ENCODE measurements around the gene RPUSD2. TPM values are rescaled to one million over a fixed set of nuclear protein-coding genes. Genes with fewer than 3 reads are reported as not detected.

The RPUSD2 gene, protein sequence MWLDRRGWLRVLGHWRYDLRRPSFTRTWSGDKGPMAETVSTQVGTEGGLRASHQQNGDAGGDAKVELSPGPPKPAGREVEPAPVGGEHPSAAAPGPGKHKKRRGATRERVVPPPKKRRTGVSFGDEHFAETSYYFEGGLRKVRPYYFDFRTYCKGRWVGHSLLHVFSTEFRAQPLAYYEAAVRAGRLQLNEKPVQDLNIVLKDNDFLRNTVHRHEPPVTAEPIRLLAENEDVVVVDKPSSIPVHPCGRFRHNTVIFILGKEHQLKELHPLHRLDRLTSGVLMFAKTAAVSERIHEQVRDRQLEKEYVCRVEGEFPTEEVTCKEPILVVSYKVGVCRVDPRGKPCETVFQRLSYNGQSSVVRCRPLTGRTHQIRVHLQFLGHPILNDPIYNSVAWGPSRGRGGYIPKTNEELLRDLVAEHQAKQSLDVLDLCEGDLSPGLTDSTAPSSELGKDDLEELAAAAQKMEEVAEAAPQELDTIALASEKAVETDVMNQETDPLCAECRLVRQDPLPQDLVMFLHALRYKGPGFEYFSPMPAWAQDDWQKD
- total RNA-seq (10 to 100 TPM in 1 of 5 donors, 1 to 10 TPM in 2, not detected in 2; 7.0 to 12.1 (median 8.1) TPM), polyA plus RNA-seq (10 to 100 TPM in 1 of 3 donors, 1 to 10 TPM in 2; 5.6 to 11.9 (median 6.6) TPM)
- long read RNA-seq, donor 1: 0 reads
- long read RNA-seq, donor 2, transcript RPUSD2-201 (3 exons, 2,358 nt): major isoform, 6 of 7 reads
- long read RNA-seq, donor 2, partial matches to known transcripts: 0 of 7 reads
- long read RNA-seq, donor 2, other reads (novel, unspliced or antisense): 0 of 7 reads
- long read RNA-seq, donor 3, partial matches to known transcripts: 0 of 5 reads
- long read RNA-seq, donor 3, other reads (novel, unspliced or antisense): 0 of 5 reads
- long read RNA-seq, donor 4: 0 reads
- long read RNA-seq, donor 5, partial matches to known transcripts: 0 of 2 reads
- long read RNA-seq, donor 5, other reads (novel, unspliced or antisense): 0 of 2 reads
- long read RNA-seq, donor 6, transcript RPUSD2-203 (1 exons, 631 nt): major isoform, 7 of 12 reads
- long read RNA-seq, donor 6, partial matches to known transcripts: 0 of 12 reads
- long read RNA-seq, donor 6, other reads (novel, unspliced or antisense): 0 of 12 reads
- long read RNA-seq, donor 7, partial matches to known transcripts: 0 of 4 reads
- long read RNA-seq, donor 7, other reads (novel, unspliced or antisense): 0 of 4 reads
- long read RNA-seq, donor 8, partial matches to known transcripts: 0 of 3 reads
- long read RNA-seq, donor 8, other reads (novel, unspliced or antisense): 0 of 3 reads
- long read RNA-seq, donor 9, partial matches to known transcripts: 0 of 3 reads
- long read RNA-seq, donor 9, other reads (novel, unspliced or antisense): 0 of 3 reads
- long read RNA-seq, donor 10, partial matches to known transcripts: 0 of 1 reads
- long read RNA-seq, donor 10, other reads (novel, unspliced or antisense): 0 of 1 reads

DNA sequence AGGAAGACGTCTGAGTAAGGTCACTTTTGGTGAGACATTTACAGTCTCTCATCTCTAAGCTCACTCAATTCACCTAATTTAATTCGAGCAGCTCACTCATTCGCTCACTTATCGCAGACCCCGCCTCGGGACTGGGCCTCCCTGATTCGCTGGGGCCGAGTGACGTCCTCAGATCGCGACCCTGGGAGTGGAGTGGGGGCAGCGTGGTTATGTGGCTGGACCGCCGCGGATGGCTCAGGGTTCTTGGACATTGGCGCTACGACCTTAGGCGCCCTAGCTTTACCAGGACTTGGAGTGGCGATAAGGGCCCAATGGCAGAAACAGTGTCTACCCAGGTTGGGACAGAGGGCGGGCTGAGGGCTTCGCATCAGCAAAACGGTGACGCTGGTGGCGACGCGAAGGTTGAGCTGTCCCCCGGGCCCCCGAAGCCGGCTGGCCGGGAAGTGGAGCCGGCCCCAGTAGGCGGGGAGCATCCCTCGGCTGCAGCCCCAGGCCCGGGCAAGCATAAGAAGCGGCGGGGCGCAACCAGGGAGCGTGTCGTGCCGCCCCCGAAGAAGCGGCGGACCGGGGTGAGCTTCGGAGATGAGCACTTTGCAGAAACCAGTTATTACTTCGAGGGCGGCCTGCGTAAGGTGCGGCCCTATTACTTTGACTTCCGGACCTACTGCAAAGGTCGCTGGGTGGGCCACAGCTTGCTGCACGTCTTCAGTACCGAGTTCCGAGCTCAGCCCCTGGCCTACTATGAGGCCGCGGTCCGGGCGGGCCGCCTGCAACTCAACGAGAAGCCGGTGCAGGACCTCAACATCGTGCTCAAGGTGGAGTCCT is at the start of gene RPUSD2:
TSS of gene RPUSD2 (plus strand) at position 171 of the 825 bp plus-strand sequence. CDS start at position 210, 39 bp downstream.
- Histone ChIP-seq H3K36me3 (peaks cover 10 to 30% (median 29%) of the 10 kb centered on the region in 4 donors), H3K27me3 (no peaks in the 10 kb centered on the region), H3K27ac (peak within 1 kb of the TSS; percentile 83 to 90 (median 88)), H3K9me3 (no peaks in the 10 kb centered on the region), H3K4me1 (peaks cover 19 to 31% (median 26%) of the 10 kb centered on the region in 4 donors), H3K4me3 (peak within 1 kb of the TSS; percentile 83 to 100 (median 88))
- WGBS, 5 donors: 0 to 1% (median 0%) methylated on average over 48 to 62 of the region's 62 CpGs
- intact Hi-C loops (cut with DNase I; ENCODE audit: low total_unique reads): no loop called here
- DNase-seq: peak; percentile 94 to 97
- TF ChIP-seq EP300 (IDR thresholded peaks at IDR 0.05) (no peak), POLR2A (IDR thresholded peaks at IDR 0.05) (peak in 1 of 4 donors; percentile 45), POLR2AphosphoS5 (IDR thresholded peaks at IDR 0.05) (peak; percentile 84 to 97 (median 93))
- TF ChIP-seq, protein P1, sequence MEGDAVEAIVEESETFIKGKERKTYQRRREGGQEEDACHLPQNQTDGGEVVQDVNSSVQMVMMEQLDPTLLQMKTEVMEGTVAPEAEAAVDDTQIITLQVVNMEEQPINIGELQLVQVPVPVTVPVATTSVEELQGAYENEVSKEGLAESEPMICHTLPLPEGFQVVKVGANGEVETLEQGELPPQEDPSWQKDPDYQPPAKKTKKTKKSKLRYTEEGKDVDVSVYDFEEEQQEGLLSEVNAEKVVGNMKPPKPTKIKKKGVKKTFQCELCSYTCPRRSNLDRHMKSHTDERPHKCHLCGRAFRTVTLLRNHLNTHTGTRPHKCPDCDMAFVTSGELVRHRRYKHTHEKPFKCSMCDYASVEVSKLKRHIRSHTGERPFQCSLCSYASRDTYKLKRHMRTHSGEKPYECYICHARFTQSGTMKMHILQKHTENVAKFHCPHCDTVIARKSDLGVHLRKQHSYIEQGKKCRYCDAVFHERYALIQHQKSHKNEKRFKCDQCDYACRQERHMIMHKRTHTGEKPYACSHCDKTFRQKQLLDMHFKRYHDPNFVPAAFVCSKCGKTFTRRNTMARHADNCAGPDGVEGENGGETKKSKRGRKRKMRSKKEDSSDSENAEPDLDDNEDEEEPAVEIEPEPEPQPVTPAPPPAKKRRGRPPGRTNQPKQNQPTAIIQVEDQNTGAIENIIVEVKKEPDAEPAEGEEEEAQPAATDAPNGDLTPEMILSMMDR (IDR thresholded peaks at IDR 0.05): no peak

DNA sequence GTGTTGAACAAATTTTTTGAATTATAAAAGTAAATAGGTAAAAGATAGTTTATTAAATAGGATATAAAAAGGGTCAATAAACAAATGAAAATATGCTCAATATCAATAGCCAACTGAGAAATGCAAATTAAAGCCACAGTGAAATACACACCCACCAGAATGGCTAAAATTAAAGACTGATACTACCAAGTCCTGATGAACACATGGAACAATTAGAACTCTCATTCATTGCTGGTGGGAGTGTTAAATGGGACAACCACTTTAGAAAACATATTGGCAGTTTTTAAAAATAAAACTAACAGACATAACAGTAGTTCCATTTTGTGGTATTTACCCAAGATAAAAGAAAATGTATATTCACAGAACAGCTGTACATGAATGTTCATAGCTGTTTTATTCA is 45.5 kb upstream of the RPUSD2 start:
- Histone ChIP-seq H3K4me1 (no peaks in the 10 kb centered on the region), H3K4me3 (no peak overlapping the region), H3K27ac (no peak overlapping the region), H3K36me3 (no peaks in the 10 kb centered on the region), H3K9me3 (no peaks in the 10 kb centered on the region), H3K27me3 (no peaks in the 10 kb centered on the region)
- TF ChIP-seq, protein P1 (IDR thresholded peaks at IDR 0.05): no peak
- TF ChIP-seq POLR2A (IDR thresholded peaks at IDR 0.05) (no peak), POLR2AphosphoS5 (IDR thresholded peaks at IDR 0.05) (no peak), EP300 (IDR thresholded peaks at IDR 0.05) (no peak)
- intact Hi-C loops (cut with DNase I; ENCODE audit: low total_unique reads): no loop called here
- no peak for DNase-seq

DNA sequence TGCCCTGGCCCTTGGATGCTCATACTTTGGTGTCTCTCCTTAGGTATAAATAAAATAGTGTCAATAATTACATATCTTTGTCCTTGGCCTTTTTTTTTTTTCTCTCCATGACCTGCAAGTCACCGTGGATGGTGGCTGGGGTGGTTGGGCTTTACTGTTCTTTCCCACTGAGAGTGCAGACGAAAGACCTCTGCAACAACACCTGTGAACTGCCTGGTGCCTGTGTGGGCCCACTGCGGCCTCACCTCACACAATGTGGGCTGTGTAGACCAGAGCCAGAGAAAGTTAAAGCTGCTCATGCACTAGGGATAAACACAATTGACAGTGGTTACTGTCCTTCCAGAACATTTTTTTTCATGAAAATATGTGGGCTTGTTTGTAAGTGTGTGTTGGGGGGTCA is 43.2 kb upstream of the RPUSD2 start:
- no peaks in the 10 kb centered on the region for H3K27me3 ChIP-seq
- H3K4me1 ChIP-seq: no peaks in the 10 kb centered on the region
- H3K36me3 ChIP-seq: no peaks in the 10 kb centered on the region
- intact Hi-C loops (cut with DNase I; ENCODE audit: low total_unique reads): no loop called here
- TF ChIP-seq POLR2AphosphoS5 (IDR thresholded peaks at IDR 0.05) (no peak), POLR2A (IDR thresholded peaks at IDR 0.05) (no peak), EP300 (IDR thresholded peaks at IDR 0.05) (no peak)
- TF ChIP-seq, protein P1 (IDR thresholded peaks at IDR 0.05): no peak
- no peak overlapping the region for H3K27ac ChIP-seq
- H3K9me3 ChIP-seq: no peaks in the 10 kb centered on the region
- WGBS, 5 donors: 80 to 87% (median 83%) methylated on average over 3 of the region's 3 CpGs
- DNase-seq: no peak
- no peak overlapping the region for H3K4me3 ChIP-seq
